ENCODE data around the gene MYO1D.

MYO1D gene

DNA sequence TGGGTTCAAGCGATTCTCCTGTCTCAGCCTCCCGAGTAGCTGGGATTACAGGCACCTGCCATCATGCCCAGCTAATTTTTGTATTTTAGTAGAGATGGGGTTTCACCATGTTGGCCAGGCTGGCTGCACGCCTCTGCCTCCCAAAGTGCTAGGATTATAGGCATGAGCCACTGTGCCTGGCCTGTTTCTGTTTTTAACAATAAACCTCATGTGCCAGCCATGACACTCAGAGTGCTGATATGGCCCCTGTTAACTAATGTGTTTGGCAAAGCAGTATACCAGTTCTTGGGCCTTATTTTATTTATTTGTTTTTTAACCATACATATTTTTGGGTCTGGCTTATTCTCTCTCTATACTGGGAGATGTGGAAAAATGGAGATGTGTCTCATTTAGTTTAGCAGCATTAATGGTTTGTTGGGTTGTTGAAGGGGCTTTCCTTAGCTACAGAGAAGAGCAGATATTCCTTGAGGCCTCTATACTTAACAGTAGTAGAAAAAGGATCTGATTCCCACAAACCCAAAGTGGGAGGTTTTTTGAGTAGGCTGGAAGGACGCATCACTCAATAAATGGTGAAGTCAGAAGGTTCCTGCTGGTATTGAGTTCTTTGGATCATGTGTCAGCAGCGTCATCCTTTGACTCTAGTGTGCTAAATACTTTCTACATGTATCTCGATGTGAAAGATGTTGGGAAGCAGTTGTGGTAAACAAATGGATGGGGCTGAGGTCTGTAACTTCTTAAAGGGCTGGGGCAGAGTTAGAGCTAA is 406.3 kb downstream of the MYO1D start:
- H3K4me1 ChIP-seq (ENCODE audit: low read length) = no peaks in the 10 kb centered on the region
- H3K9me3 ChIP-seq (ENCODE audit: insufficient read depth, low read length) = no peaks in the 10 kb centered on the region
- no peak overlapping the region for H3K4me3 ChIP-seq (ENCODE audit: low read length)
- H3K79me2 ChIP-seq (ENCODE audit: low read length) = peaks cover 18% of the 10 kb centered on the region
- H3K9ac ChIP-seq (ENCODE audit: low read length) = no peak overlapping the region
- no peak overlapping the region for H3K4me2 ChIP-seq (ENCODE audit: low read length)
- no peak overlapping the region for H3K27ac ChIP-seq (ENCODE audit: low read length)
- H3K36me3 ChIP-seq (replicated peaks; ENCODE audit: low read depth, low read length) = peaks cover 61% of the 10 kb centered on the region
- TF ChIP-seq, protein P1, sequence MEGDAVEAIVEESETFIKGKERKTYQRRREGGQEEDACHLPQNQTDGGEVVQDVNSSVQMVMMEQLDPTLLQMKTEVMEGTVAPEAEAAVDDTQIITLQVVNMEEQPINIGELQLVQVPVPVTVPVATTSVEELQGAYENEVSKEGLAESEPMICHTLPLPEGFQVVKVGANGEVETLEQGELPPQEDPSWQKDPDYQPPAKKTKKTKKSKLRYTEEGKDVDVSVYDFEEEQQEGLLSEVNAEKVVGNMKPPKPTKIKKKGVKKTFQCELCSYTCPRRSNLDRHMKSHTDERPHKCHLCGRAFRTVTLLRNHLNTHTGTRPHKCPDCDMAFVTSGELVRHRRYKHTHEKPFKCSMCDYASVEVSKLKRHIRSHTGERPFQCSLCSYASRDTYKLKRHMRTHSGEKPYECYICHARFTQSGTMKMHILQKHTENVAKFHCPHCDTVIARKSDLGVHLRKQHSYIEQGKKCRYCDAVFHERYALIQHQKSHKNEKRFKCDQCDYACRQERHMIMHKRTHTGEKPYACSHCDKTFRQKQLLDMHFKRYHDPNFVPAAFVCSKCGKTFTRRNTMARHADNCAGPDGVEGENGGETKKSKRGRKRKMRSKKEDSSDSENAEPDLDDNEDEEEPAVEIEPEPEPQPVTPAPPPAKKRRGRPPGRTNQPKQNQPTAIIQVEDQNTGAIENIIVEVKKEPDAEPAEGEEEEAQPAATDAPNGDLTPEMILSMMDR (IDR thresholded peaks at IDR 0.05; ENCODE audit: low read depth, low read length) = no peak
- TF ChIP-seq EZH2phosphoT487 (IDR thresholded peaks at IDR 0.05; ENCODE audit: low read depth) = no peak
- 0 out of 2 replicates have a peak, but pooled peaks cover 3% of the 10 kb centered on the region for H4K20me1 ChIP-seq (ENCODE audit: insufficient read depth, low read length)
- H3K27me3 ChIP-seq (ENCODE audit: low read depth, low read length) = no peaks in the 10 kb centered on the region
- no peak overlapping the region for H2AFZ ChIP-seq (ENCODE audit: low read depth, low read length)

DNA sequence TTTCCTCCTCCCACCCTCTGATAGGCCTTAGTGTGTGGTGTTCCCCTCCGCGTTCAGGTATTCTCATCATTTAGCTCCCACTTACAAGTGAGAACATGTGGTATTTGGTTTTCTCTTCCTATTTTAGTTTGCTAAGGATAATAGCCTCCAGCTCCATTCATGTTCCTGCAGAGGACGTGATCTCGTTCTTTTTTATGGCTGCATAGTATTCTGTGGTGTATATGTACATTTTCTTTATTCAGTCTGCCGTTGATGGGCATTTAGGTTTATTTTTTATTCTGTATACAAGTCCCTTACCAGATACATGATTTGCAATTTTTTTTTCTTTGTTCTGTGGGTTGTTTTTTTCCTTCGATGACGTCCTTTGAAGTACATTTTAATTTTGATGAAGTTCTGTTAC is 409.0 kb downstream of the MYO1D start:
- H3K9me3 ChIP-seq (ENCODE audit: insufficient read depth, low read length) = no peaks in the 10 kb centered on the region
- no peak overlapping the region for H3K27ac ChIP-seq (ENCODE audit: low read length)
- no peak overlapping the region for H2AFZ ChIP-seq (ENCODE audit: low read depth, low read length)
- no peak overlapping the region for H3K4me2 ChIP-seq (ENCODE audit: low read length)
- H4K20me1 ChIP-seq (ENCODE audit: insufficient read depth, low read length) = no peaks in the 10 kb centered on the region
- H3K36me3 ChIP-seq (replicated peaks; ENCODE audit: low read depth, low read length) = peaks cover 56% of the 10 kb centered on the region
- H3K4me1 ChIP-seq (ENCODE audit: low read length) = no peaks in the 10 kb centered on the region
- peaks cover 25% of the 10 kb centered on the region for H3K79me2 ChIP-seq (ENCODE audit: low read length)
- H3K27me3 ChIP-seq (ENCODE audit: low read depth, low read length) = no peaks in the 10 kb centered on the region
- H3K4me3 ChIP-seq (ENCODE audit: low read length) = no peak overlapping the region
- no peak overlapping the region for H3K9ac ChIP-seq (ENCODE audit: low read length)
- TF ChIP-seq, protein P1 (IDR thresholded peaks at IDR 0.05; ENCODE audit: low read depth, low read length) = no peak
- TF ChIP-seq EZH2phosphoT487 (IDR thresholded peaks at IDR 0.05; ENCODE audit: low read depth) = no peak

DNA sequence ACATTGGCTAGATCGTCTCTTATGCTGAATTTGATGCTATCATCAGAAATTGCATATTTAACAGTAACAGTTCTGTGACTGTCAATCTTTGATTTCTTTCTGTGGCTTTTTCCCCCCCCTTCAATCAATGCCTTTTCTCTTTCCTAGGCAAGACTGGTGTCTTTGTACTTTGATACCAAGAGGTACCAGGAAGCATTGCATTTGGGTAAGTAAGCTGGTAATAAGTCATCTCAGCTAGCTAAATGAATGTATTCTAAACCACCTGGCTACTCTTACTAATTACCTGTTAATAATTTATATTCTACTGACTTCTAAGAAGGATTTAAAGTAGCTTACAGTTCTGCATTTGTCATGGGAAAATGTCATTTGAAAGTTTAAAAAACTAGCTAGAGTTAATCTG is 412.6 kb downstream of the MYO1D start:
- H3K4me3 ChIP-seq (ENCODE audit: low read length) = no peak overlapping the region
- H3K4me1 ChIP-seq (ENCODE audit: low read length) = no peaks in the 10 kb centered on the region
- H4K20me1 ChIP-seq (ENCODE audit: insufficient read depth, low read length) = peaks cover 5% of the 10 kb centered on the region
- H3K9me3 ChIP-seq (ENCODE audit: insufficient read depth, low read length) = no peaks in the 10 kb centered on the region
- no peaks in the 10 kb centered on the region for H3K27me3 ChIP-seq (ENCODE audit: low read depth, low read length)
- H2AFZ ChIP-seq (ENCODE audit: low read depth, low read length) = no peak overlapping the region
- H3K36me3 ChIP-seq (replicated peaks; ENCODE audit: low read depth, low read length) = peaks cover 47% of the 10 kb centered on the region
- no peak overlapping the region for H3K27ac ChIP-seq (ENCODE audit: low read length)
- TF ChIP-seq, protein P1 (IDR thresholded peaks at IDR 0.05; ENCODE audit: low read depth, low read length) = no peak
- no peak for TF ChIP-seq EZH2phosphoT487 (IDR thresholded peaks at IDR 0.05; ENCODE audit: low read depth)
- no peak overlapping the region for H3K9ac ChIP-seq (ENCODE audit: low read length)
- peaks cover 45% of the 10 kb centered on the region for H3K79me2 ChIP-seq (ENCODE audit: low read length)
- H3K4me2 ChIP-seq (ENCODE audit: low read length) = no peak overlapping the region

DNA sequence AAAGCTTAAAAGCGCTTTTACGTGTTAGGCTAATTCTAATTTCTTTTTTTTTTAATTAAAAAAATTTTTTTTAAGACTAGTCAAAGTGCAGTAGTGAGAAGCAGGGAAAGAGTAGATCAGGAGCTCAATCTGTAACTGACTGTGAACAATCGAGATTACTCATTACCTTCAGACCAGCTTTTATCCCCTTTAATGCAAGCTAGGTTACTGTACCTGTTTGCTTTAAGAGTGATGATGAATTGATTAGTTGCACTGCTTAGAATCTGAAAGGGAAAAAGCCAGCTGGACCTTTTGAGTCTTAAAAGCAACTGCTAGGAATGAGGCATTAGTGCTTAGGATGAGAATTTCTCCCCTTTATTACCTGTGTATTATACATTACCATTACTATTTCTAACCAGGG is 413.6 kb downstream of the MYO1D start:
- peaks cover 45% of the 10 kb centered on the region for H3K79me2 ChIP-seq (ENCODE audit: low read length)

More for the DNA sequence above, 413.6 kb downstream of the MYO1D start:
- H3K9me3 ChIP-seq (ENCODE audit: insufficient read depth, low read length) = no peaks in the 10 kb centered on the region
- no peak overlapping the region for H3K9ac ChIP-seq (ENCODE audit: low read length)
- TF ChIP-seq, protein P1 (IDR thresholded peaks at IDR 0.05; ENCODE audit: low read depth, low read length) = no peak
- TF ChIP-seq EZH2phosphoT487 (IDR thresholded peaks at IDR 0.05; ENCODE audit: low read depth) = no peak
- H3K4me1 ChIP-seq (ENCODE audit: low read length) = no peaks in the 10 kb centered on the region
- H3K4me3 ChIP-seq (ENCODE audit: low read length) = no peak overlapping the region
- H2AFZ ChIP-seq (ENCODE audit: low read depth, low read length) = no peak overlapping the region
- H3K27ac ChIP-seq (ENCODE audit: low read length) = no peak overlapping the region
- H3K27me3 ChIP-seq (ENCODE audit: low read depth, low read length) = no peaks in the 10 kb centered on the region
- no peak overlapping the region for H3K4me2 ChIP-seq (ENCODE audit: low read length)
- H4K20me1 ChIP-seq (ENCODE audit: insufficient read depth, low read length) = peaks cover 5% of the 10 kb centered on the region
- H3K36me3 ChIP-seq (replicated peaks; ENCODE audit: low read depth, low read length) = peaks cover 45% of the 10 kb centered on the region

All from OCI-LY3 (cell line).